M059J (cell line): Measurements from ENCODE around the gene CACNA1G. TPM values are rescaled to one million over a fixed set of nuclear protein-coding genes. Genes with fewer than 3 reads are reported as not detected.
A peak's percentile ranks its signal among the peaks of the same experiment; 100 is the strongest.

Source experiments
- DNase-seq: peaks from one replicate; pipeline ENCODE4 v3.0.0-alpha.2; 2012; ENCODE audit warnings: low read depth
- total RNA-seq: library from RNA; depleted of rRNA; stranded (reverse); fragments of >200 nt; shearing (Covaris generic); gene quantifications from 2 replicates; pipeline ENCODE4 v1.2.3, GENCODE V29; 2014

Gene CACNA1G
- total RNA-seq, 1 experiment from 2014 or later, result 0.15 TPM

DNA sequence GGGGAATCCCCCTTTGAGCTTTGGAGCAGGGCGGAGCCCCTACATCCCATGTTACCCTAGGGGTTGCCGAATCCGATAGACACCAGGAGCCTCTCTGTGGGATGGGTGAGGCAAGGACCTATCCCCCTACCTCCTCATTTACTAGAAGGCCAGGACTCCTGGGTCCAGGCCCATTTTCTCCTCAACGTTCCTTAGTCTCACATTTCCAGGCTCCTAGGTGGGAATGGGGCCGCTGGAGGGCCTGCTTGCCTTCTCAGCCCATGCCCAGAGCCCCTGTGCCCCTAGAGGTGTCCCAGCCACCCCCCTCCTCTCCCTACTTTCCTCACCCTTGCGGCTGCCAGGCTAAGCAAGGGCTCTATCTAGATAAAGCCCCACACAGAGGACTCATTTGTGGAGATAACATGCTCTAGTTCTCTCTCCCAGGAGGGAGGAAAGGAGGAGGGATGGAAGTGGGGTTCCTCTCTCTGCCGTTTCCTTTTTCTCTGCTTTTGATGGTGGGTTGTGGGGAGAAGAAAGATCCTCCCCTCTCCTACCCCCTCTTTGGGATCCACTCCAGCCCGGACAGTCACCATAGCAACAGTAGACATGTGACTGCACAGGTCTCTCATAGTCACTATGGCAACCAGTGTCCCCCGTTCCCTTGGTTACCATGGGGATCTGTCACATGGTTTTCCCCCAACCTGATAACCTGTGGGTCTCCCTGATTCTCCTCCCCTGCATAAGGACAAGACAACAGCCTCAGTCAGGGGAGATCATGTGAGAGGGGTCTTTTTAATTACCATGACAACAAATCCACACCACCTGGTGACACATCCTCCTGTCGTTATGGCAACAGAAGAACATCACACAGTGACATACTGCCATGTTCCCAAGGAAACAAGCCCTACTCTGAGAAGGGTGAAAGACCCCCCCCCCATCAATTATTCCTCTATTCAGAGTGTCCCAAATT is 5.2 kb downstream of the CACNA1G start:
- peak; percentile 65 for DNase-seq

DNA sequence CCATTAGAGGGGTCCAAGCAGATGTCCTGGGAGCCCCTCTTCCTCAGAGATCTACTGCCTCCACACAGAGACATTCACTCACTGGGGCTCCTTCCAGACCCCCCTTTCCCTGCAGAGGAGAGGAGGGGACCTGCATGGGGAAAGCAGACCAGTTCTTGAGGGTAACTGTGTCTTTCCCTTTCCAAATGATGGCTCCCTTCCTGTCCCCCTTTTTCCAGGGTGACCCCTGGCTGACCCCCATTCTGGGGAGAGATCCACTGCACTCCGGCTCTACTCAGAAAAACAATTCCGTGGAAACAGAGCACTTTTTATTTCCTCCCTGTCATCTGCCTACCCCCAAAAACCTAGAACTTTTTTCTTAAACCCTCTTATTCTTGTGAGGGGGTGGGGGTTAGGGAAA is 6.4 kb downstream of the CACNA1G start:
- no peak for DNase-seq

DNA sequence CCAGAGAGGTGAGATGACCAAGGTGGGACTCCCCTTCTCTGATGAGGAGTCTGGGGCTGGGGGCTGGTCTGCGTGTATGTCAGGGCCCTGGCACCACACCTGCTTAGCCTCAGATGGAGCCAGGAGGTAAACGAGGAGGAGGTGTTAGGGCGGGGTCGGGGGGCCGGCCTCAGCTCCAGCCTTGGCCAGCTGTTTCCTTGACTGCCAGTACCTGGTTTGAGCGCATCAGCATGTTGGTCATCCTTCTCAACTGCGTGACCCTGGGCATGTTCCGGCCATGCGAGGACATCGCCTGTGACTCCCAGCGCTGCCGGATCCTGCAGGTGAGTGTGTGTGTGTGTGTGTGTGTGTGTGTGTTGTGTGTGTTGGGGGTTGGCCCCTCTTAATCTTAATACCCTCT is 8.1 kb downstream of the CACNA1G start:
- no peak for DNase-seq

DNA sequence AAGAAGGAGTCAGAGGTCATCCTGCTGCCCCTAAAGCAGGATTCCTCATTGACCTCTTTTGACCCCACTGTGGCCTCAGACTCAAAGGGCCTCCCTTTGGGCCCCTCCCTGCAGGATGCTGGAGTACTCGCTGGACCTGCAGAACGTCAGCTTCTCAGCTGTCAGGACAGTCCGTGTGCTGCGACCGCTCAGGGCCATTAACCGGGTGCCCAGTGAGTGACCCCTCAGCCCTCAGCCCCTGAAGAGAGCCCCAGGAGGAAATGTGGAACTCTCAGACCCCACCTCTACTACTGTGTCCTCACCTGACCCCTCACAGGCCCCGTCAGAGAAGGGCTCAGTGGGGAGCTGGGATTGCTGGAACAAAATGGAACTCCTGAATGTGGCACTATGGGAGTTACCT is 9.1 kb downstream of the CACNA1G start:
- no peak for DNase-seq

DNA sequence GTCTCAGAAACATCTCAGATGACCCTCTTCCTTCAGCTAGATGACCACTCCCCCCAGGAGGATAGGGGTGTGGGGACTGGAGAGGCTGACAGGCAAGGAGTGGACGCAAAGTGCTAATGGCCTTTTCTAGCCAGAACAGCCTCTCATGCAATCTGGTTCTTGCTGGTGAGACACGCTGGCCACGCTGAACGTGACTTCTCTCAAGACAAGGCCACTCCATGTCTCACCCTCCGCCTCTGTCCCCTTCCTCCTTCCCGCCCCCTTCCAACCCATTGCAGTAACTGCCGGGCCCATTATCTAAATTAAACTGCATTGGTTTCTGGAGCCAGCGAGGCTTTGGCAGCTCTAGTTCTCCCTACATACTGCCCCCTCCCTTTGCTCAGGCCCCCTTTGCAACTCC is 9.5 kb downstream of the CACNA1G start:
- no peak for DNase-seq

DNA sequence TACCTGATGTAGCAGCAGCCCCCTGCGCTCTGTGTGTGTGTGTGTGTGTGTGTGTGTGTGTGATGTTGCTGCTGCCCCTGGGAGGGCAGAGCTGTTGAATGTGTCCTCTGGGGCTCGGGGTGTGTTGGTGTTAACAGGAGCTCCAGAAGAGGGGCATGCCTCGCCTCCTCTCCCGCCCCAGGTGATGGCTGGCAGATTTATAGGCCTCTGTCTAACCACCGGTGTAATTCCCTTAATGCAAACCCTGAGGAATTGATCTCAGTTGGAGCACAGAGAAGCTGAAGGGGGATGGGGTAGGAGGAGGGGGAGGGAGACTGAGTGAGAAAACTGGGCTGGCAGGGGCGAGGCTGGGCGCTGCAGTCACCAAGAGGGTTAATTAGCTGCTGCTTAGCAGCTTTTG is 10.0 kb downstream of the CACNA1G start:
- DNase-seq, result no peak

DNA sequence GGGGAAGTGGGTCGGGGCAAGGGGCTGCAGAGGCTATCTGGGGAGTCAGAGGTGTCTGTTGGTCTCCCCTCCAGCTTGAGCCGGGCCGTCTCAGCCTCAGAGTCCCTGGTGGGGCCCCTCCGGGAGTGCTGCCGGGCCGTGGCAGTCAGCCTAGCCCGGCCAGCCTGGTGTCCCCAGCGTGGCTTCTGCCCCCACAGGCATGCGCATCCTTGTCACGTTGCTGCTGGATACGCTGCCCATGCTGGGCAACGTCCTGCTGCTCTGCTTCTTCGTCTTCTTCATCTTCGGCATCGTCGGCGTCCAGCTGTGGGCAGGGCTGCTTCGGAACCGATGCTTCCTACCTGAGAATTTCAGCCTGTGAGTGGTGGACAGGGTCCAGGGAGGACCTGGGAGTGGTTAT is 11.2 kb downstream of the CACNA1G start:
- DNase-seq, result no peak

DNA sequence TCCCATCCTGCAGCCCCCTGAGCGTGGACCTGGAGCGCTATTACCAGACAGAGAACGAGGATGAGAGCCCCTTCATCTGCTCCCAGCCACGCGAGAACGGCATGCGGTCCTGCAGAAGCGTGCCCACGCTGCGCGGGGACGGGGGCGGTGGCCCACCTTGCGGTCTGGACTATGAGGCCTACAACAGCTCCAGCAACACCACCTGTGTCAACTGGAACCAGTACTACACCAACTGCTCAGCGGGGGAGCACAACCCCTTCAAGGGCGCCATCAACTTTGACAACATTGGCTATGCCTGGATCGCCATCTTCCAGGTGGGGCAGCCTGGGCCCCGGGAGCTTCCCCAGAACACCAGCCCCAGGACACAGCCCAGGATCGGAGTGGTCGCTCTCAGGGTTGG is 12.0 kb downstream of the CACNA1G start:
- no peak for DNase-seq

DNA sequence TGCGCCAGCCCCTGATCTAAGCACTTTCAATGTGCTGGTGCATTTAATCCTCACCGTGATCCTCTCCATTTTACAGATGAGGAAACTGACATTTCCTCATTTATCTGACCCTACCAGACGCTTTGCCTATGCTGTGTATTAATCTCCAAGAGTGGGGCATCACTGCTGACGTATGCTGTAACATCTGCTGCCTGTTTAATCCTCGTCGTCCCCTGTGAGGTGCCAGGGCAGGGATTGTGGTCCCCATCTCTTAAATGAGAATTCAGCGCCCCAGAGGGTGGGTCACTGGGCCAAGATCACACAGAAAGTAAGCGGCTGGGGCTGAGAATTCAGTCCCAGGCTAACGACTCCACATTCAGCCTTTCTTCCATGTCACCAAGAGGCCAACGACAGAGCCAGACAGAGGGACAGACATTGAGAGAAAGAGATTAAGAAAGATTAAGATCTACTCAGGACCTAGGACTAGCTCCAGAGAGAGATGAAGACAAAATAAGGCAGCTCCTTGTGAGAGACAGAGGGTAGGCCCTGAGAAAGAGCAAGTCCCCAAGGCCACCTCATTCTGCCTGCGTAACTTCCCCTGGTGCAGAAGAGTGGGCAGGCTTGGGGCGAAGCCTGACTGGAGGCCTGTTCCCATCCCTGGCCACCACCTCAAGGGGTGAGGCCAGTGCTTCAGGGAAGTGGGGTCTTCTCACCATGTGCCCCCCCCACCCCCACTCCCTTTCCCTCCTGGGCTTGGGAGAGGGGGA is 13.5 kb downstream of the CACNA1G start:
- no peak for DNase-seq

DNA sequence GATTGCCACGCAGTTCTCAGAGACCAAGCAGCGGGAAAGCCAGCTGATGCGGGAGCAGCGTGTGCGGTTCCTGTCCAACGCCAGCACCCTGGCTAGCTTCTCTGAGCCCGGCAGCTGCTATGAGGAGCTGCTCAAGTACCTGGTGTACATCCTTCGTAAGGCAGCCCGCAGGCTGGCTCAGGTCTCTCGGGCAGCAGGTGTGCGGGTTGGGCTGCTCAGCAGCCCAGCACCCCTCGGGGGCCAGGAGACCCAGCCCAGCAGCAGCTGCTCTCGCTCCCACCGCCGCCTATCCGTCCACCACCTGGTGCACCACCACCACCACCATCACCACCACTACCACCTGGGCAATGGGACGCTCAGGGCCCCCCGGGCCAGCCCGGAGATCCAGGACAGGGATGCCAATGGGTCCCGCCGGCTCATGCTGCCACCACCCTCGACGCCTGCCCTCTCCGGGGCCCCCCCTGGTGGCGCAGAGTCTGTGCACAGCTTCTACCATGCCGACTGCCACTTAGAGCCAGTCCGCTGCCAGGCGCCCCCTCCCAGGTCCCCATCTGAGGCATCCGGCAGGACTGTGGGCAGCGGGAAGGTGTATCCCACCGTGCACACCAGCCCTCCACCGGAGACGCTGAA is 15.2 kb downstream of the CACNA1G start:
- DNase-seq, result no peak

DNA sequence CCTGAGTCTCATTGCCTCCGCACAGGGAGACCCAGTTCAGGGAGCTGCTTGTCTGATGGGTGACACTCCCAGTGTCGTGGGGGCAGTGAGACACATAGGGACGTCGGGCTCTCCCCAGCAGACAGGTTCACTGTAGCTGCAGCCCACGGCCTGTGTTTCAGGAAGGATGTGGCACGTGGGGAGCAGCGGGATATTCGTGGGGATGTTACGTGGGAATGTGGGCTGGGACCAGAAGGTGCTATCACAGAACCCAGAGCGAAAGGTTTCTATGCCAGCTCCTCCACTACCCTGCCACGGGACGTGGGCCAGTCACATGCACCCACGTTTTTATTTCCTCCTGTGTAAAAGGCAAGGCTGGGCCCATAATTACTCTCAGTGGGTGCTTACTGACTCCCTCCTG is 16.3 kb downstream of the CACNA1G start:
- DNase-seq, result no peak

DNA sequence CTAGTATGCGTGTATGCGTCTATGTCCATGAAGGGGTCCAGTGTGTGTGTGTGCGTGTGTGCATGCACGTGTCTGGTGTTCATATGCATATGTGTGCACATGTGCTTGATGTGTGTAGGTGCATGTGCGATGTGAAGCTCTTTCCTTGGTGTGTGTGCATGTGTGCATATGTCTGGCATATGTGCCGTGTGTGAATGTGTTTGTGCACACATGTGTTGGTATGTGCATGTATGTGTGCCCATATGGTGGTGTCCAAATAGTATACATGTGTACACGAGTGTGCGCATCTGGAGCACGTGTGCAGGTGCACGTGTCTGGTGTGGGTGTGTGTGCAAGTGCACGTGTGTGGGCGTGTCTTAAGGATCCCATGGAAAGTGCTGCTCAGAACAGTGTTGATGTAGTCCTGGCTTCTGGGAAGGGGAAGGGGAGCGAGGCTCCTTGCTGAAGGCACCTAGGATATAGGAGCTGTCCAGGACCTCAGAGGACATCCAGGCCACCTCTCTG is 17.0 kb downstream of the CACNA1G start:
- DNase-seq, result no peak

DNA sequence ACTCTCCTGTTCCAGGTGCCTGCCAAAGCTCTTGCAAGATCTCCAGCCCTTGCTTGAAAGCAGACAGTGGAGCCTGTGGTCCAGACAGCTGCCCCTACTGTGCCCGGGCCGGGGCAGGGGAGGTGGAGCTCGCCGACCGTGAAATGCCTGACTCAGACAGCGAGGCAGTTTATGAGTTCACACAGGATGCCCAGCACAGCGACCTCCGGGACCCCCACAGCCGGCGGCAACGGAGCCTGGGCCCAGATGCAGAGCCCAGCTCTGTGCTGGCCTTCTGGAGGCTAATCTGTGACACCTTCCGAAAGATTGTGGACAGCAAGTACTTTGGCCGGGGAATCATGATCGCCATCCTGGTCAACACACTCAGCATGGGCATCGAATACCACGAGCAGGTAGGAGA is 17.7 kb downstream of the CACNA1G start:
- no peak for DNase-seq

DNA sequence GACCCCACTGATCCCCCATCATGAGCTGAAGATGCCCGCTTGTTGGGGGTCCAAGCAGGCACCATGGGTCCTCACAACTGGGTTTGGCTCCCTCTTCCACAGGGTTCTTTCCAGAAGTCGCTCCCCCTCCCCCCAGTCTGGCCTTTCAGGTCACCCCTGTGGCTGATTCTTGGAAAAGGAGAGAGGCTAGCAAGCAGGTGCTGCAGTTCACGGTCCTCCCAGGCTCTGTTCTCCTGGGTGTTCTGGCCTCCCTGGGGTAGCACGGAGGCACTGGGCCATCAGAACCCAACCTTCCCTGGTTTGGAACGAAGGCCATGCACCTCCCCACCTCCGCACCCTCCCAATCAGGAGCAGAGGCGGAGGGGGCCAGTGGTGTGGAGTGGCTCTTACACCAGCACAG is 18.9 kb downstream of the CACNA1G start:
- no peak for DNase-seq

DNA sequence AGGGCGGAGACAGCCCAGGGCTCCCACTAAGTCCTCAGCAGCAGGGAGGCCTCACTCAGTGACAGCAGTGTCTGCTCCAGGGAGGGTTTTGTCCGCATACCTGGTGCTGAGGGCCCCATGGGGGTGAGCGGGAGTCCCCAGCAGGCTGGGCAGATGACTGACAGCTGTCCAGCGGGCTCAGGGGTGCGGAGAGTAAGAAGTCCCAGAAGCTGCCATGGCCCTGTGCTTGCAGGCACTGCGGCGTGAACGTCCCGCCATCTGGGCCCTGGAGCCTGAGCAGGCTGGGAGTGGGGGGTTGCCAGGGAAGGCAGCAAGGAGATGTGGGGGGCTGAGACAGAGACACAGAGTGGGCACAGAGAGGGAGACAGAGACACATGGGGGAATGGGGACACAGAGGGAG is 20.1 kb downstream of the CACNA1G start:
- no peak for DNase-seq

DNA sequence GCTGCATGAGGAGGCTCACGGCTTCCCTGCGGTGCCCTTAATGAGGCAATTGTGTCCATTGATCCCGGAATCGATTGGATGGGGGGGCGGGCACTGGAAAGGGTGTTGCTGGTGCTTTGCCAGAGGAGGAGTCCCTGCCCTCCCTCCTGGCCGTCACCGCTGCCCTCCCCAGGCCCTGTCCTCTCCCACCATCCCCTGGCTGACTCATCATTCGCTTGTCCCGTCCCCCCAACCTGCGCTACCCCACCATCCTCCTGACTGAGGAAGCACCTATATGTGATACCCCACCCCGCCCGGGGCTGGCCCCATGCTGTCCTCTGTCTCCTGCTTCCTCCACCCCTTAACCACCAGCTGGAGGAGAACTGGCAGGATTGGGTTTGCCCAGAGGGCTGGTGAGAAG is 20.8 kb downstream of the CACNA1G start:
- DNase-seq, result no peak

DNA sequence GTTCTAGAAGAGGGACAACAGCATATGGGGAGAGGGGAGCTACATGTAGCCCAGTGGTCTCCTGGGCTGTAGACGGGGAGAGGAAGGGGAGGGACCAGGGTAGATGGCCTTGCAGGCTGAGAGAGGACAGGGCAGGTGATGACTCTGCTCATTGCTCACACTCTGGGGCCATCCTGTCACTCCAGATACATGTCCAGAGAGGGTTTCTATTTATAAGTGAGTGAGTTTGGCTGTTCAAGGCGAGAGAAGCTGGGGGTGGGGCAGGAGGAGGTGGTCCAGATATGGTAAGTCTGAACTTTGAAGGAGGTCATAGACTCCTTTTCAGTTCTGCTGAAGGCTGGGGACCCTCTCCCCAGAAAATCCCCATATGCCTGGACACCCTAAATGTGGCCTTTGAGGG is 22.2 kb downstream of the CACNA1G start:
- DNase-seq, result no peak

DNA sequence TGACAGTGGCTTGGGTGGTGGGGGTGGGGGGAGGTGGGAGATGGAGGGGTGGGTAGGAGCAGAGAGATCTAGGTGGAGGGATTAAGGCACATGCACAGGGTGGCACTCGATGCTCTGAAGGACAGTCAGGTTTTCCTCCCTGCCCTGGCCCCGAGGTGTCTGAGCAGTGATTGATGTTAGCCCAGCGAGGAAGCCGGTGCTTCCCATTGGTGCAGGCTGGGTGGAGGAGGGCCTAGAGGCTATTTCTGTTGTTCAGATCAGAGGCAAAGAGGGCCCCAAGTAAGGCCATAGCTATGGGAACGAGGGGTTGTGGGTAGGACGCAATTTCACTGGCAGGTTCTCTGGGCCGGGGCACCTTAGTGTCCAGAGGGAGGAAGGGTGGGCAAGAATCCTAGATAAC is 23.1 kb downstream of the CACNA1G start:
- no peak for DNase-seq

DNA sequence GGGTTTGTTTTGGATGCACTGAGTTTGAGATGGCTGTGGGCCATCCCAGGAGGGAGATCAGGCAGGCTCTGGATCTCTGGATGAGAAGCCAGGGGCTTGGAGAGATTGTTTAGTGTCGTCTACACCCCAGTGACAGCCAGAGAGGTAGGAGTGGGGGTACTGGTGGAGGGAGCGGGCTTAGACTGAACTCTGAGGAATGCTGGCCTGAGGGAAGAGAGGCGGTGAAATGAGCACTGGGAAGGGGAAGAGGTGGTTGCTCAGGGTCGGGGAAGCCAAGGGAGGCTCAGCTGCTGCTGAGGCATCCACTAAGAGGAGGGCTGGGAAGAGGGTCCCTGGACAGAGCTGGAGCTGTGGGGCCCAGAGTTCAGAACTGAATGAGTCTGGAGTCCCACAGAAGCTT is 23.6 kb downstream of the CACNA1G start:
- no peak for DNase-seq

DNA sequence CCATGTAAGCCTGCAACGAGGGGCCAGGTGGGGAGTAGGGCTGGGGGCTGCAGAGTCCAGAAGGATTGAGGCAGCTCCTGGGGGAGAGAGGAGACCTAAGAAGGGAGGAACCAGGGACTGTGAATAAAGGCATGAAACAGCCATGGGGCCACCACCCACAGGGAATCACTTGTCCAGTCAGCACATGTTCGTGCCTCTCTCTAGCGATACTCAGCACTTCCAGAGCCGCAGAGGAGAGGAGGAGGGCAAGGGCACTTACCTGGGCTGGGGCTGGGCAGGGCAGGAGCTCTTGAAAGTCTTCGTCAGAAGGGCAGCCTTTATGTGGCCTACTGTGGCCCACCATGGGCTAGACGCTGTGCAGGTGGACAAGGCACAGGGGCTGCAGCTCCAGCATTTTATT is 24.2 kb downstream of the CACNA1G start:
- no peak for DNase-seq

DNA sequence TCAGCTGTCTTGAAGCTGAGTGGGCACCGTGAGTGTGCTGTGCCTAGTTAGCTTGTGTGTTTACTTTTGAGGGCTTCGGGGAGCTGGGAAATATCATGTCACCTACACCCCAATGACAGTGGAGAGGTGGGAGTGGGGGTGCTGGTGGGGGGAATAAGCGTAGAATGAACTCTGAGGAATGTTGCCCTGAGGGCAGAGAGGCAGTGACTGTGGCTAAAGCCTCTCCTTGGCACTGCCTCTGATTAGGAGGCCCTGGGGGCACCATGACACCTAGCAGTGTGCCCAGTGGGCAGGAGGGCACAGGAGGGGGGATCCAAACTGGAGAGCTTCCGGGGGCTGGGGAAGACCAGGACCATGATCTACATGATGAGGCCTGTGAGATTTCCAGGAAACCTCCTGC is 24.8 kb downstream of the CACNA1G start:
- DNase-seq, result peak; percentile 57

DNA sequence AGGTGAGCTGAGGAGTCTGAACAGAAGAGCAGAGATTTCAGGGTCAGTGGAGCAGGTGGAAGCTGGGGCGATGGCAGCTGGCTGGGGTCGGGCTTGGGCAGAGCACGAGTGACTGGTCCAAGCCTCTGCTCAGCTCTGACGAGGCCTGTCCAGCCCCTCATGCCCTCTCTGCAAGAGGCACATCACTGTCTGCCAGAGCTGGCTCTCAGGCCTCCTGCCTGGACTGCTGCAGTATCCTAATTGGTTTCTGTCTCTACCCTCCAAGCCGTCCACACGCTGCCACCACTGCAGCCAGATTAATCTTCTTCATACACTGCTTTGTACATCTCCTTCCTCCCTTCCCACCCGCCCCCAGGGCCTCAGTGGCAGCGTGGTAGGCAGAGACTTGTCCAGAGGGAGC is 25.4 kb downstream of the CACNA1G start:
- no peak for DNase-seq
